ENCODE data around the gene TMEM205. TPM values are rescaled to one million over a fixed set of nuclear protein-coding genes. Genes with fewer than 3 reads are reported as not detected.
"Not testable (repeated sequence)": the region's sequence is repeated elsewhere in the genome, so short reads cannot be mapped to it uniquely, and the experiment has no call there.

Gene TMEM205
- total RNA-seq, 2 donors from 2014 or later: 60.4 to 64.7 TPM

GRCh38 chr19:11364296-11364904 lies 18.3 kb upstream of the TMEM205 start:
- Mint-ChIP-seq H3K27ac (no peak overlapping the region), H3K4me1 (ENCODE audit: low read depth) (no peaks in the 10 kb centered on the region), H3K9me3 (no peaks in the 10 kb centered on the region), H3K36me3 (ENCODE audit: insufficient read depth in 2 of 2) (peaks cover 0 to 2% of the 10 kb centered on the region in 2 donors), H3K27me3 (ENCODE audit: low read depth) (no peaks in the 10 kb centered on the region), H3K4me3 (no peak overlapping the region)
- ATAC-seq (replicated peaks in 1 of 2) (no peak), DNase-seq (no peak)

GRCh38 chr19:11363881-11364280 lies 17.8 kb upstream of the TMEM205 start:
- Mint-ChIP-seq H3K36me3 (ENCODE audit: insufficient read depth in 2 of 2) (peaks cover 0 to 2% of the 10 kb centered on the region in 2 donors), H3K9me3 (no peaks in the 10 kb centered on the region), H3K27me3 (ENCODE audit: low read depth) (no peaks in the 10 kb centered on the region), H3K4me3 (no peak overlapping the region), H3K27ac (no peak overlapping the region), H3K4me1 (ENCODE audit: low read depth) (no peaks in the 10 kb centered on the region)
- DNase-seq (no peak), ATAC-seq (replicated peaks in 1 of 2) (no peak)

DNA sequence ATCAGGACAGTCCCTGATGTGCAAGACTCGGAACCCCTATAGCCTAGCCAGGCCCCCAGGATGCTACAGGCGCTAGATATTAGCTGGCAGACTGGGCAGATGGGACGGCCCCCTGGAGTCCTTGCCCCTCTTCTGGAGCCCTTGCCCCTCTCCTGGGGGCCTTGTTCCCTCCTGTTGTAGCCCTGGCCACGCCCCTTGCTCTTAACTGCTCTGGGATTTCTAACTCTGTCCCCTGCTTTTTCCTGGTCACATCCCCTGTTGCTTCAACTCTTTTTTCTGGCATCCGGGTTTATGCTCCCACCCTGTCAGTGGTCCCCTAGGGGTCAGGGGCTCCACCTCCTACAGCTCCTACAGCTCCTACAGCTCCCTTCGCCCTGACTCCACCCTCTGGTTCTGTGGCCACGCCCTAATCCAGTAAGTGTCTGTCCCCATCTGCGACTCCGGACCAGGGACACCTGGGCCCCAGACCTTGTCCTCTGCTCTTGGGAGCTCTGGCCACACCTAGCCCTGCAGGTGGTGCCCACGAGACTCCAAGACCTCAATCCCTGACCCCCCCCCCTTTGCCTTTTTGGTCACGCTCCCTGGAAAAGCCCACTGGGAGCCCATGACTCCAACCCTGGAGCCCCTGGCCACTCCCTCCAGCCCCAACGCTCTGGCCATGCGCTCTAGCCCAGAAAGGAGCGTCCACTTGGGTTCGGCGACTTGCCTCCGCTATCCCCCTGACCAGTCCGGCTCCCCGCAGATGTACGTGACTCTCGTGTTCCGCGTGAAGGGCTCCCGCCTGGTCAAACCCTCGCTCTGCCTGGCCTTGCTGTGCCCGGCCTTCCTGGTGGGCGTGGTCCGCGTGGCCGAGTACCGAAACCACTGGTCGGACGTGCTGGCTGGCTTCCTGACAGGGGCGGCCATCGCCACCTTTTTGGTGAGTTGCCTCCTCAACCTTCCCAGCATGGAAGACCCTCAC lies 16.0 kb upstream of the TMEM205 start:
- no peak overlapping the region for H3K4me3 Mint-ChIP-seq
- no peaks in the 10 kb centered on the region for H3K4me1 Mint-ChIP-seq (ENCODE audit: low read depth)
- H3K27me3 Mint-ChIP-seq (ENCODE audit: low read depth): no peaks in the 10 kb centered on the region
- no peaks in the 10 kb centered on the region for H3K9me3 Mint-ChIP-seq
- H3K27ac Mint-ChIP-seq: no peak overlapping the region
- H3K36me3 Mint-ChIP-seq (ENCODE audit: insufficient read depth in 2 of 2): peaks cover 0 to 1% of the 10 kb centered on the region in 2 donors
- no peak for ATAC-seq (replicated peaks in 1 of 2)
- DNase-seq: no peak

GRCh38 chr19:11361037-11361770 lies 15.1 kb upstream of the TMEM205 start:
- Mint-ChIP-seq H3K27ac (no peak overlapping the region), H3K36me3 (ENCODE audit: insufficient read depth in 2 of 2) (no peaks in the 10 kb centered on the region), H3K4me1 (ENCODE audit: low read depth) (peaks cover 2% of the 10 kb centered on the region), H3K4me3 (no peak overlapping the region), H3K9me3 (no peaks in the 10 kb centered on the region), H3K27me3 (ENCODE audit: low read depth) (peaks cover 5% of the 10 kb centered on the region)
- DNase-seq: no peak
- no peak for ATAC-seq (replicated peaks in 1 of 2)

- H3K27ac Mint-ChIP-seq: no peak overlapping the region
- ATAC-seq (replicated peaks in 1 of 2): no peak
- no peaks in the 10 kb centered on the region for H3K36me3 Mint-ChIP-seq (ENCODE audit: insufficient read depth in 2 of 2)
These were observed 13.4 kb upstream of the TMEM205 start for GRCh38 chr19:11359421-11359820.

GRCh38 chr19:11356676-11357550 lies 10.8 kb upstream of the TMEM205 start:
- Mint-ChIP-seq H3K27ac (no peak overlapping the region), H3K4me3 (no peak overlapping the region), H3K27me3 (ENCODE audit: low read depth) (peaks cover 11% of the 10 kb centered on the region), H3K36me3 (ENCODE audit: insufficient read depth in 2 of 2) (no peaks in the 10 kb centered on the region), H3K4me1 (ENCODE audit: low read depth) (peaks cover 10% of the 10 kb centered on the region), H3K9me3 (no peaks in the 10 kb centered on the region)
- DNase-seq (no peak), ATAC-seq (replicated peaks in 1 of 2) (no peak)

More at GRCh38 chr19:11359421-11359820, 13.4 kb upstream of the TMEM205 start:
- no peak overlapping the region for H3K4me3 Mint-ChIP-seq
- no peak for DNase-seq
- peaks cover 10% of the 10 kb centered on the region for H3K4me1 Mint-ChIP-seq (ENCODE audit: low read depth)
- H3K27me3 Mint-ChIP-seq (ENCODE audit: low read depth): peaks cover 11% of the 10 kb centered on the region
- no peaks in the 10 kb centered on the region for H3K9me3 Mint-ChIP-seq

DNA sequence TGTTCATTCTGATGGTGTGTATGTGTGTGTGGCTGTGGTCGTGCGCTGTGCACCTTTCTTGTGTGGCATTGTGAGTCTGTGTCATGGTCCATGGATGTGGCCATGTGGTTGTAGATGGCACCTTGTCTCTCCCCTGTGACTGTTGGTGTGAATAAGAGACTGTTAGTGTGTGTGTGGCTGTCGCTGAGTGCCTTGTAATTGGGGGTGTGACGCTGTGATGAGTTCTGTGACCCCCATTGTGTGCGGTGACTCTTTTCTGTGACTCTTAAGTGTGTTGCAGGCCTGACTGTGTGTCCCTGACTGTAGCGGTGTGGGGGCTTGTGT lies 10.0 kb upstream of the TMEM205 start:
- H3K4me3 Mint-ChIP-seq: peak overlapping the region; percentile 63 to 71
- peaks cover 11% of the 10 kb centered on the region for H3K27me3 Mint-ChIP-seq (ENCODE audit: low read depth)
- DNase-seq (no peak), ATAC-seq (replicated peaks in 1 of 2) (no peak)
- H3K9me3 Mint-ChIP-seq: no peaks in the 10 kb centered on the region
- no peak overlapping the region for H3K27ac Mint-ChIP-seq
- H3K4me1 Mint-ChIP-seq (ENCODE audit: low read depth): peaks cover 10% of the 10 kb centered on the region
- H3K36me3 Mint-ChIP-seq (ENCODE audit: insufficient read depth in 2 of 2): no peaks in the 10 kb centered on the region

GRCh38 chr19:11355160-11356073 lies 9.3 kb upstream of the TMEM205 start, which contains the start of gene PLPPR2:
PLPPR2 (plus strand) TSS chr19:11355432; CDS start chr19:11357674, 2,242 bp downstream.
- Mint-ChIP-seq H3K4me3 (peak within 1 kb of the TSS; percentile 63 to 71), H3K27me3 (ENCODE audit: low read depth) (peaks cover 11% of the 10 kb centered on the region)

DNA sequence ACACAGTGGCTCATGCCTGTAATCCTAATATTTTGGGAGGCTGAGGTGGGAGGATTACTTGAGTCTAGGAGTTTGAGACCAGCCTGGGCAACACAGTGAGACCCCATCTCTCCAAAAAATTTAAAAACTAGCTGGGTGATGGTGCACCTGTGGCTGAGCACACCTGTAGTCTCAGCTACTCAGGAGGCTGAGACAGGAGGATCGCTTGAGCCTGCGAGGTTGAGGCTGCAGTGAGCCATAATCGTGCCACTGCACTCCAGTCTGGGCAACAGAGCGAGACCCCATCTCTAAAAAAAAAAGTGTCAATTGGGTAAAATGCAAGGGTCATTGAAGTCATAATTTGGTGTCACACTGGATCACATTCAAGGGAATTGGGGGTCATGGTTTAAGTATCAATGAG lies 8.0 kb upstream of the TMEM205 start:
- ATAC-seq (replicated peaks in 1 of 2); H3K27ac Mint-ChIP-seq; H3K36me3 Mint-ChIP-seq (ENCODE audit: insufficient read depth in 2 of 2); H3K9me3 Mint-ChIP-seq; DNase-seq: not testable (repeated sequence)
- Mint-ChIP-seq H3K27me3 (ENCODE audit: low read depth) (peaks cover 11% of the 10 kb centered on the region), H3K4me3 (peak overlapping the region in 1 of 2 donors; percentile 27), H3K4me1 (ENCODE audit: low read depth) (peaks cover 10% of the 10 kb centered on the region)

More at GRCh38 chr19:11355160-11356073, 9.3 kb upstream of the TMEM205 start, which contains the start of gene PLPPR2:
- Mint-ChIP-seq H3K4me1 (ENCODE audit: low read depth) (peaks cover 10% of the 10 kb centered on the region), H3K9me3 (no peaks in the 10 kb centered on the region), H3K27ac (peak within 1 kb of the TSS; percentile 12), H3K36me3 (ENCODE audit: insufficient read depth in 2 of 2) (no peaks in the 10 kb centered on the region)
- ATAC-seq (replicated peaks in 1 of 2) (peak; percentile 91 to 94), DNase-seq (peak; percentile 89 to 92)

GRCh38 chr19:11349171-11349570 lies 3.1 kb upstream of the TMEM205 start:
- H3K9me3 Mint-ChIP-seq: peaks cover 2% of the 10 kb centered on the region in 2 donors
- DNase-seq: no peak
- H3K4me1 Mint-ChIP-seq (ENCODE audit: low read depth): peaks cover 32% of the 10 kb centered on the region
- H3K4me3 Mint-ChIP-seq: no peak overlapping the region
- peaks cover 4 to 6% of the 10 kb centered on the region in 2 donors for H3K36me3 Mint-ChIP-seq (ENCODE audit: insufficient read depth in 2 of 2)
- H3K27ac Mint-ChIP-seq: no peak overlapping the region
- H3K27me3 Mint-ChIP-seq (ENCODE audit: low read depth): no peaks in the 10 kb centered on the region
- ATAC-seq (replicated peaks in 1 of 2): no peak

DNA sequence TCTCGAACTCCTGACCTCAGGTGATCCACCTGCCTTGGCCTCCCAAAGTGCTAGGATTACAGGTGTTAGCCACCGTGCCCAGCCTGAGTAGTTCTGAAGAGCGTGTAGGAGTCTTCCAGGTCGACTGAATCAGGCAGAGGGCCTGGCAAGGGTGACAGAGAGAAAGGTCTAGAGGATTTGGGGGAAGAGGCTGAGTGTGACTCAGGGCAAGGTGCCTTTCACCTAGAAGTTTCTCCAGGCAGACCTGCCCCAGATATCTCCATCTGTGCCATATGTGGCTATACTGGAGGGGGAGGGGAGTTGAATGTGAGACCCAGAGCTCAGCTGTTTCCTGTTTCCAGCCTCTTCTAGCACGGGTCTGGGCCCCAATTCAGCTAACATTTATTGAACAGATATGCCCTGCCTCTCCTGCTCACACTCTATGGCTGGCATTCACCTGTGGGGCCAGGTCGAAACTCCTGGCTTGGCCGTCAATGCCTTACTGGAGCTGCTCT lies 1.5 kb upstream of the TMEM205 start:
- no peak for ATAC-seq (replicated peaks in 1 of 2)
- no peaks in the 10 kb centered on the region for H3K27me3 Mint-ChIP-seq (ENCODE audit: low read depth)
- H3K4me1 Mint-ChIP-seq (ENCODE audit: low read depth): peaks cover 33% of the 10 kb centered on the region
- H3K36me3 Mint-ChIP-seq (ENCODE audit: insufficient read depth in 2 of 2): peaks cover 4 to 6% of the 10 kb centered on the region in 2 donors
- peaks cover 2% of the 10 kb centered on the region in 2 donors for H3K9me3 Mint-ChIP-seq
- H3K4me3 Mint-ChIP-seq: peak overlapping the region; percentile 95 to 96
- DNase-seq: no peak
- H3K27ac Mint-ChIP-seq: no peak overlapping the region
